Adrenal gland (tissue), 12 donors: ENCODE measurements around the gene ARHGEF10L. TPM values are rescaled to one million over a fixed set of nuclear protein-coding genes. Genes with fewer than 3 reads are reported as not detected.

Experiments used
- DNase-seq, 7 donors: peaks; one replicate each; pipeline ENCODE4 v3.0.0-alpha.2; 2019 to 2020
- H3K27ac ChIP-seq, 5 donors: fragments of 200-600 bp; sonication (generic) in 4 of 5; 1 replicate in 3 of 5; 2 replicates in 2 of 5; pipeline versions ENCODE4 v1.5.1 to v1.8.0; 2016 to 2020; ENCODE audit warnings: mild to moderate bottlenecking in 1 of 5
- H3K27me3 ChIP-seq: fragments of 200-600 bp; 2 replicates; pipeline ENCODE4 v1.8.0; 2021
- H3K36me3 ChIP-seq, 2 donors: fragments of 200-600 bp; replicated peaks in 1 of 2; 1 replicate in 1 of 2; 2 replicates in 1 of 2; pipeline versions ENCODE4 v1.5.1 to v1.8.0; 2018 to 2022
- H3K4me1 ChIP-seq, 2 donors: fragments of 200-600 bp; replicated peaks in 1 of 2; 1 replicate in 1 of 2; 2 replicates in 1 of 2; pipeline versions ENCODE4 v1.5.1 to v1.8.0; 2018 to 2021
- H3K4me3 ChIP-seq, 4 donors: fragments of 200-600 bp; sonication (generic) in 3 of 4; one replicate each; pipeline ENCODE4 v1.5.1; 2016 to 2018
- H3K9me3 ChIP-seq, 3 donors: fragments of 200-600 bp; sonication (generic) in 1 of 3; replicated peaks in 1 of 3; 1 replicate in 2 of 3; 2 replicates in 1 of 3; pipeline versions ENCODE4 v1.5.1 to v1.8.0; 2016 to 2021
- POLR2A ChIP-seq, 2 donors: fragments of 450-650 bp; IDR thresholded peaks; one replicate each; pipeline ENCODE4 v1.6.1; 2017; ENCODE audit warnings: antibody characterized with exemption in 2 of 2, mild to moderate bottlenecking in 2 of 2, moderate library complexity in 1 of 2
- WGBS, 4 donors: extraction: QIAGEN DNeasy Blood & Tissue Kit in 2 of 4; methylation state at CpG; one replicate each; pipeline versions ENCODE4 v1.1.5 to v1.1.7; 2013 to 2017; 5-methylcytosine and 5-hydroxymethylcytosine counted together
- intact Hi-C, 2 donors: fragments of 100-400 bp; cut with DNase I; formaldehyde crosslinking; loops; one replicate each; pipeline versions ENCODE4 v1.14.1 to v1.15.0; 2022 to 2023
- polyA plus RNA-seq, 3 donors: library from polyadenylated mRNA; stranded (reverse); fragments of 200-250 nt in 2 of 3; fragments of 350-450 nt in 1 of 3; fragmentation: Illumina TruSeq in 1 of 3; extraction: RNeasy Lipid Tissue Mini Kit (QIAGEN cat#74804) in 1 of 3; gene quantifications; one replicate each; pipeline ENCODE4 v1.2.3, GENCODE V29; 2013 to 2014
- total RNA-seq, 9 donors: library from RNA; depleted of rRNA in 4 of 9; stranded (reverse); fragments of >200 nt in 4 of 9; fragments of 120-200 nt in 1 of 9; fragmentation: NEBNext Ultra II Directional in 1 of 9; extraction: Animal tissue kit (Norgen Biotek cat#: 25700) in 1 of 9; gene quantifications; one replicate each; pipeline versions ENCODE4 v1.1.0 to v1.2.4, GENCODE V29; 2013 to 2023
- TF ChIP-seq, protein P1 (sequence below), 6 experiments: fragments of 450-650 bp in 4 of 6; fragments of 200-600 bp in 2 of 6; sonication (generic) in 1 of 6; IDR thresholded peaks; 1 replicate in 5 of 6; 2 replicates in 1 of 6; pipeline versions ENCODE4 v1.5.1 to v1.8.0; 2016 to 2021; ENCODE audit warnings: antibody characterized with exemption in 6 of 6, mild to moderate bottlenecking in 2 of 6, moderate library complexity in 1 of 6
- donor health status: healthy with polysubstance abuse.
- donor health status: Bipolar disorder and iron deficiency.
- donor health status: DM: yes; HTN: yes; CAD: no.
- donor health status: DM: no; HTN: no; CAD: no.
- donor health status: DM: no; HTN: no; CAD: no.
- donor health status: DM: yes; HTN: yes; CAD: no.

The ARHGEF10L gene
- total and polyA plus RNA-seq, 12 donors: 1.7 to 54.9 (median 30.1) TPM

DNA sequence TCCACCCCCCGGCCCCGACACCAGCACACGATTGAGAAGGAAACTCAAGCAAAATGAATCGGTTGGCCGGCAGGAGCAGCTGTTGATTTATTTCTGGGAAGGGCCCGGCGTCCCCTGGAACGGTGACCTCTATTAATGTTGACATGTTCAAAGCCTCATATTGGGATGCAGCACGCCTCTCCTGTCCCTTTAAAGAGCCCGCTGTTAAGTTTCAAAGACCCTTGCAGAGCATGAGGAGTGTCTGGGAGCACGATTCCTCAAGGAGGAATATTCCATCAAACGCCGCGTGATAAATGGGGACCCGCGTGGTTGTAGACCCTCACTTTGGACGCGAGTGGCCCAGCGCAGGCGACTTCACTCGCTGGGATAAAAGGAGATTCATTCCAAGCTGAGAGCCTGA is 194.2 kb downstream of the ARHGEF10L start:
- Histone ChIP-seq H3K27ac (no peak overlapping the region), H3K27me3 (peaks cover 7% of the 10 kb centered on the region), H3K36me3 (no peaks in the 10 kb centered on the region), H3K4me3 (no peak overlapping the region), H3K9me3 (no peaks in the 10 kb centered on the region), H3K4me1 (no peaks in the 10 kb centered on the region)
- no peak for TF ChIP-seq POLR2A (IDR thresholded peaks at IDR 0.05)
- TF ChIP-seq, protein P1, sequence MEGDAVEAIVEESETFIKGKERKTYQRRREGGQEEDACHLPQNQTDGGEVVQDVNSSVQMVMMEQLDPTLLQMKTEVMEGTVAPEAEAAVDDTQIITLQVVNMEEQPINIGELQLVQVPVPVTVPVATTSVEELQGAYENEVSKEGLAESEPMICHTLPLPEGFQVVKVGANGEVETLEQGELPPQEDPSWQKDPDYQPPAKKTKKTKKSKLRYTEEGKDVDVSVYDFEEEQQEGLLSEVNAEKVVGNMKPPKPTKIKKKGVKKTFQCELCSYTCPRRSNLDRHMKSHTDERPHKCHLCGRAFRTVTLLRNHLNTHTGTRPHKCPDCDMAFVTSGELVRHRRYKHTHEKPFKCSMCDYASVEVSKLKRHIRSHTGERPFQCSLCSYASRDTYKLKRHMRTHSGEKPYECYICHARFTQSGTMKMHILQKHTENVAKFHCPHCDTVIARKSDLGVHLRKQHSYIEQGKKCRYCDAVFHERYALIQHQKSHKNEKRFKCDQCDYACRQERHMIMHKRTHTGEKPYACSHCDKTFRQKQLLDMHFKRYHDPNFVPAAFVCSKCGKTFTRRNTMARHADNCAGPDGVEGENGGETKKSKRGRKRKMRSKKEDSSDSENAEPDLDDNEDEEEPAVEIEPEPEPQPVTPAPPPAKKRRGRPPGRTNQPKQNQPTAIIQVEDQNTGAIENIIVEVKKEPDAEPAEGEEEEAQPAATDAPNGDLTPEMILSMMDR (IDR thresholded peaks at IDR 0.05): no peak
- WGBS, 4 donors: 61 to 71% (median 68%) methylated on average over 20 to 21 of the region's 21 CpGs
- intact Hi-C loops: no loop called here
- DNase-seq: no peak

DNA sequence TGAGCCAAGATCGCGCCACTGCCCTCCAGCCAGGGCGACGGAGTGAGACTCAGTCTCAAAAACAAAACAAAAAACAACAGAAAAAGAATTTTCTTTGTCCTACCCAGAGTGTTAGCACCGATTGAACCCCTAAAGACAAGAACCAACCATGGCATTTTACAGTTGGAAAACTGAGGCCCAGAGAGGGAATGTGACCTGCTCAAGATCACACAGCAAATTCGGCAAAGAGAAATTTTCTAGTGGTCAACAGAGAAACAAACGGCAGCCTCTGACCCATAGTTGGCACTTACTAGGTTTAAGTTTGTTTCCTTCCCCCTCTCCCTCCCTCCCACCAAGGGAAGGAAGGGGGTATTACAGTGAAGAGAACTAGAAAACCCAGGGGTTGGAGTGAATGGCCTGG is 195.1 kb downstream of the ARHGEF10L start:
- H3K9me3 ChIP-seq: no peaks in the 10 kb centered on the region
- no peaks in the 10 kb centered on the region for H3K4me1 ChIP-seq
- no peaks in the 10 kb centered on the region for H3K36me3 ChIP-seq
- peaks cover 7% of the 10 kb centered on the region for H3K27me3 ChIP-seq
- no peak overlapping the region for H3K4me3 ChIP-seq
- no peak for DNase-seq
- intact Hi-C loops: no loop called here
- H3K27ac ChIP-seq: no peak overlapping the region
- TF ChIP-seq, protein P1 (IDR thresholded peaks at IDR 0.05): no peak
- no peak for TF ChIP-seq POLR2A (IDR thresholded peaks at IDR 0.05)
- 81 to 90% (median 88%) methylated on average over 7 of the region's 7 CpGs for WGBS, 4 donors

DNA sequence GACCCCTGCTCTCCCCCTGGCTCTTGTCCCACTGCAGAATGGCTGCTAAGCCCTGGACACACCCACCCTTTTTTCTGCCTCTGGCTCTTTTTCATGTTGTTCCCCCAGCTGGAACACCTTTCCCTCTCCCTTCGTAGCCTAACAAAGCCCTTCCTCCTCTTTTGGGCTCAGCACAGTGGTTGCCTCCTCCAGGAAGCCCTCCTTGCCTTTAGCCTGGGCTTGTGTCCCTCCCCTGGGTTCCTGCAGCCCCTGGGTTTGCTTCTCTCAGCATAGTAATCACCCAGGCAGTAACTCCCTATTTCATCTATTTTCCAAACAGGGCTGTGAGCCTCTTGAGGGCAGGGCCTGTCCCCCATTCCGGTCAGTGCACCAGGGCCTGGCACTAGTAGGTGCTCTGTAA is 195.8 kb downstream of the ARHGEF10L start:
- no peak overlapping the region for H3K27ac ChIP-seq
- TF ChIP-seq, protein P1 (IDR thresholded peaks at IDR 0.05): no peak
- no peak for TF ChIP-seq POLR2A (IDR thresholded peaks at IDR 0.05)
- H3K36me3 ChIP-seq: no peaks in the 10 kb centered on the region
- H3K4me3 ChIP-seq: no peak overlapping the region
- H3K9me3 ChIP-seq: no peaks in the 10 kb centered on the region
- H3K27me3 ChIP-seq: peaks cover 7% of the 10 kb centered on the region
- 78 to 88% (median 84%) methylated on average over 2 of the region's 2 CpGs for WGBS, 4 donors
- H3K4me1 ChIP-seq: no peaks in the 10 kb centered on the region
- intact Hi-C loops: no loop called here
- no peak for DNase-seq

DNA sequence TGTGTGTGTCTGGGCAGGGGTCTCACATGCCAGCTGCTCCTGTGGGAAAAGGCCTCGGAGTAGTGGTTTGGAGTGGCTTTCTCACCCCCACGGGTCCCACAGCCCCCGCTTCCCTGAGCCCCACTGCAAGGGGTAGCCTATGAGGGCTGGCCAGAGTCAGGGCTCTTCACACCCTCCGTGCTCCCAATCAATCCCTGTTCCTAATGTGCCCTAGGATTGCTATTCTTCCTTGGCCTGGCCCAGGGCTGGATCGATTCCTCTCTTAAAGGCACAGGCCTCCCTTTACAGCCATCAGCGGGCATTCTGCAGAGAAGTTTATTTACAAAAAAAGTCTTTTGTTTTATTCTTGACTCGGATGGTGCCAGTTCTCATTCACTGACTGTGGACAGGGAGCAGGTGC is 196.3 kb downstream of the ARHGEF10L start:
- Histone ChIP-seq H3K9me3 (no peaks in the 10 kb centered on the region), H3K4me3 (no peak overlapping the region), H3K27me3 (peaks cover 7% of the 10 kb centered on the region), H3K27ac (no peak overlapping the region), H3K36me3 (no peaks in the 10 kb centered on the region), H3K4me1 (no peaks in the 10 kb centered on the region)
- WGBS, 4 donors: 61 to 74% (median 63%) methylated on average over 7 of the region's 7 CpGs
- intact Hi-C loops: no loop called here
- no peak for DNase-seq
- TF ChIP-seq, protein P1 (IDR thresholded peaks at IDR 0.05): no peak
- no peak for TF ChIP-seq POLR2A (IDR thresholded peaks at IDR 0.05)
